Esophagus muscularis mucosa (tissue), 4 donors: ENCODE measurements around the gene UBN2. TPM values are rescaled to one million over a fixed set of nuclear protein-coding genes. Genes with fewer than 3 reads are reported as not detected.

ENCODE experiments used
- DNase-seq: peaks from one replicate; pipeline ENCODE4 v3.0.0-alpha.2; 2017; ENCODE audit errors: extremely low spot score
- H3K27ac ChIP-seq, 4 donors: fragments of 200-600 bp; sonication (generic); replicated peaks in 1 of 4; 1 replicate in 3 of 4; 2 replicates in 1 of 4; pipeline ENCODE4 v1.5.1; 2016 to 2019; ENCODE audit warnings: mild to moderate bottlenecking in 1 of 4
- H3K27me3 ChIP-seq, 4 donors: fragments of 200-600 bp; sonication (generic); one replicate each; pipeline versions ENCODE4 v1.5.1 to v1.6.0; 2016 to 2019
- H3K36me3 ChIP-seq, 4 donors: fragments of 200-600 bp; sonication (generic); one replicate each; pipeline ENCODE4 v1.5.1; 2016 to 2019
- H3K4me1 ChIP-seq, 4 donors: fragments of 200-600 bp; sonication (generic); one replicate each; pipeline ENCODE4 v1.5.1; 2016 to 2019
- H3K4me3 ChIP-seq, 4 donors: fragments of 200-600 bp; sonication (generic); 1 replicate in 2 of 4; 2 replicates in 2 of 4; pipeline ENCODE4 v1.5.1; 2016 to 2019; ENCODE audit warnings: mild to moderate bottlenecking in 4 of 4, moderate library complexity in 1 of 4
- H3K9me3 ChIP-seq, 4 donors: fragments of 200-600 bp; sonication (generic); 1 replicate in 3 of 4; 2 replicates in 1 of 4; pipeline ENCODE4 v1.5.1; 2016 to 2019
- CTCF ChIP-seq, 3 experiments: fragments of 200-600 bp in 2 of 3; fragments of 450-650 bp in 1 of 3; sonication (generic) in 2 of 3; IDR thresholded peaks; one replicate each; pipeline ENCODE4 v1.5.1; 2017 to 2019; ENCODE audit warnings: antibody characterized with exemption in 3 of 3, mild to moderate bottlenecking in 2 of 3, moderate library complexity in 1 of 3
- EP300 ChIP-seq: sonication (generic); formaldehyde crosslinking; IDR thresholded peaks from one replicate; pipeline ENCODE4 v1.6.1; 2017; ENCODE audit warnings: antibody characterized with exemption
- POLR2A ChIP-seq: fragments of 450-650 bp; IDR thresholded peaks from one replicate; pipeline ENCODE4 v1.6.1; 2017; ENCODE audit warnings: antibody characterized with exemption, moderate library complexity, mild to moderate bottlenecking, low read depth
- POLR2AphosphoS5 ChIP-seq, 2 donors: sonication (generic); formaldehyde crosslinking; IDR thresholded peaks; one replicate each; pipeline ENCODE4 v1.6.1; 2017; ENCODE audit warnings: antibody characterized with exemption in 2 of 2
- WGBS: methylation state at CpG from one replicate; pipeline ENCODE4 v1.1.5; 2018; 5-methylcytosine and 5-hydroxymethylcytosine counted together
- intact Hi-C: fragments of 100-400 bp; cut with DNase I; formaldehyde crosslinking; loops from one replicate; pipeline ENCODE4 v1.15.1; 2023
- total RNA-seq, 4 donors: library from RNA; depleted of rRNA; stranded (reverse); fragments of >200 nt; gene quantifications; one replicate each; pipeline versions ENCODE4 v1.1.0 to v1.2.1, GENCODE V29; 2016

The UBN2 gene
- total RNA-seq, 4 donors from 2014 or later: 8.9 to 15.0 (median 10.8) TPM

- H3K9me3 ChIP-seq: no peaks in the 10 kb centered on the region
- no peaks in the 10 kb centered on the region for H3K27me3 ChIP-seq
- no peak for DNase-seq
- no peak overlapping the region for H3K4me3 ChIP-seq
- H3K36me3 ChIP-seq: peaks cover 9 to 71% (median 32%) of the 10 kb centered on the region in 4 donors
- TF ChIP-seq CTCF (IDR thresholded peaks at IDR 0.05) (no peak), POLR2A (no peak), EP300 (no peak), POLR2AphosphoS5 (IDR thresholded peaks at IDR 0.05) (no peak)
- WGBS: 88% methylated on average over 2 of the region's 2 CpGs
- no peak overlapping the region for H3K27ac ChIP-seq
- H3K4me1 ChIP-seq: no peaks in the 10 kb centered on the region
- intact Hi-C loops: no loop called here
Observed at GRCh38 chr7:139293534-139293933, 62.5 kb downstream of the UBN2 start.

GRCh38 chr7:139294241-139294640, 63.2 kb downstream of the UBN2 start:
- TF ChIP-seq CTCF (IDR thresholded peaks at IDR 0.05) (no peak), EP300 (no peak), POLR2A (no peak), POLR2AphosphoS5 (IDR thresholded peaks at IDR 0.05) (no peak)
- DNase-seq: no peak

GRCh38 chr7:139294951-139295575, 64.0 kb downstream of the UBN2 start:
- DNase-seq: no peak
- WGBS: 94% methylated on average over 6 of the region's 6 CpGs
- no peak for TF ChIP-seq CTCF (IDR thresholded peaks at IDR 0.05)
- no peak for TF ChIP-seq EP300
- no peak for TF ChIP-seq POLR2AphosphoS5 (IDR thresholded peaks at IDR 0.05)
- TF ChIP-seq POLR2A: no peak
- Histone ChIP-seq H3K36me3 (peaks cover 10 to 76% (median 39%) of the 10 kb centered on the region in 4 donors), H3K27me3 (no peaks in the 10 kb centered on the region), H3K9me3 (no peaks in the 10 kb centered on the region), H3K4me1 (no peaks in the 10 kb centered on the region), H3K27ac (no peak overlapping the region), H3K4me3 (no peak overlapping the region)
- intact Hi-C loops: no loop called here

More at GRCh38 chr7:139294241-139294640, 63.2 kb downstream of the UBN2 start:
- Histone ChIP-seq H3K9me3 (no peaks in the 10 kb centered on the region), H3K27me3 (no peaks in the 10 kb centered on the region), H3K4me1 (no peaks in the 10 kb centered on the region), H3K4me3 (no peak overlapping the region), H3K36me3 (peaks cover 10 to 74% (median 36%) of the 10 kb centered on the region in 4 donors), H3K27ac (no peak overlapping the region)
- intact Hi-C loops: no loop called here
- 89% methylated on average over 4 of the region's 4 CpGs for WGBS

- DNase-seq: no peak
- 35% methylated on average over 6 of the region's 6 CpGs for WGBS
- Histone ChIP-seq H3K36me3 (peaks cover 10 to 91% (median 43%) of the 10 kb centered on the region in 4 donors), H3K4me1 (peaks cover 0 to 4% (median 2%) of the 10 kb centered on the region in 4 donors), H3K27ac (no peak overlapping the region), H3K4me3 (no peak overlapping the region), H3K9me3 (no peaks in the 10 kb centered on the region), H3K27me3 (no peaks in the 10 kb centered on the region)
- TF ChIP-seq EP300: no peak
- no peak for TF ChIP-seq POLR2AphosphoS5 (IDR thresholded peaks at IDR 0.05)
- TF ChIP-seq POLR2A: no peak
- TF ChIP-seq CTCF (IDR thresholded peaks at IDR 0.05): no peak
- intact Hi-C loops: no loop called here
Observed at GRCh38 chr7:139297795-139298194, 66.8 kb downstream of the UBN2 start.

DNA sequence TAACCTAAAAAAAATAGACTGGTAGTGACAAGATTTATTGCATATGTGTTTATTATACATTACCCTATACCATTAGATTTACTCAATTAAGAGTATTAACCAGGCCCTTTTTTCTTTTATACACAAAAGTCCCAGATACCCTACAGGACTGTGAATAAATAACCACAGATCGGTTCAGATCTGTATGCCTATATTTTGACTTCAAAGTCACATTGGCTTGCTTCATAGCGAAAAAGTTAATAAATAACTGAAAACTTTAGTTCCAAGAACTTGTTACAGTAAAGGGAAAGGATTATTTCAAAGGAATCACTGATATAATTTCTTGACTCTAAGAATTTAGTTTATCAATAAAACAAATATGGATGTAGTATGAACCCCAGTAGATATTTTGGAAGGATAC, 68.3 kb downstream of the UBN2 start:
- no peak for DNase-seq
- Histone ChIP-seq H3K27ac (no peak overlapping the region), H3K4me1 (peaks cover 0 to 4% (median 2%) of the 10 kb centered on the region in 4 donors), H3K9me3 (no peaks in the 10 kb centered on the region), H3K4me3 (no peak overlapping the region), H3K36me3 (peaks cover 10 to 80% (median 33%) of the 10 kb centered on the region in 4 donors), H3K27me3 (no peaks in the 10 kb centered on the region)
- WGBS: 96% methylated on average over 2 of the region's 2 CpGs
- intact Hi-C loops: no loop called here
- TF ChIP-seq POLR2A (no peak), EP300 (no peak), CTCF (IDR thresholded peaks at IDR 0.05) (no peak), POLR2AphosphoS5 (IDR thresholded peaks at IDR 0.05) (no peak)
